ENCODE results near the gene PIK3C2B. TPM values are rescaled to one million over a fixed set of nuclear protein-coding genes. Genes with fewer than 3 reads are reported as not detected.

The PIK3C2B gene
- total and polyA plus RNA-seq, 2 of the 8 experiments (the other 6 are each of a cell fraction or from before 2014, with no cell fraction given), result 20.4 to 36.7 TPM

GRCh38 chr1:204530932-204531331, 36.3 kb upstream of the PIK3C2B start:
- Histone ChIP-seq H2BK15ac (ENCODE audit: low read length) (no peak overlapping the region), H2AK5ac (ENCODE audit: low read depth, low read length) (no peak overlapping the region), H3K36me3 (ENCODE audit: control insufficient read depth in 2 of 4, insufficient read depth in 4 of 4, low read length in 3 of 4) (peaks cover 26 to 62% (median 31%) of the 10 kb centered on the region in 4 experiments), H4K20me1 (replicated peaks in 1 of 2; ENCODE audit: control insufficient read depth in 1 of 2, insufficient read depth in 2 of 2, low read length in 2 of 2) (peaks cover 0 to 4% of the 10 kb centered on the region in 2 experiments), H2BK5ac (ENCODE audit: low read depth, low read length) (no peak overlapping the region), H4K8ac (ENCODE audit: extremely low read depth, insufficient read depth, low read length) (no peak overlapping the region), H4K5ac (ENCODE audit: insufficient read length, low read depth, low read length) (no peak overlapping the region), H3K23ac (ENCODE audit: insufficient read length) (no peak overlapping the region), H3K4ac (replicated peaks; ENCODE audit: insufficient read length, low read depth, low read length) (no peak overlapping the region), H3K9ac (replicated peaks in 1 of 4; ENCODE audit: extremely low read depth in 1 of 4, low read depth in 3 of 4, low read length in 3 of 4) (no peak overlapping the region), H3K4me2 (ENCODE audit: insufficient read depth in 1 of 2, low read depth in 2 of 2, low read length in 2 of 2) (no peak overlapping the region), H2BK120ac (replicated peaks; ENCODE audit: low read depth, low read length) (no peak overlapping the region), H3K9me3 (ENCODE audit: insufficient read depth in 2 of 2, low read depth in 1 of 2, low read length in 1 of 2) (no peaks in the 10 kb centered on the region), H2AFZ (ENCODE audit: low read length) (no peak overlapping the region), H4K91ac (replicated peaks; ENCODE audit: insufficient read length, low read length) (no peak overlapping the region), H2BK12ac (ENCODE audit: low read depth, low read length) (no peak overlapping the region), H3K27ac (ENCODE audit: low read depth, low read length) (no peak overlapping the region), H3K56ac (replicated peaks; ENCODE audit: insufficient read length, low read depth, low read length) (no peak overlapping the region), H3K18ac (ENCODE audit: extremely low read depth, low read length) (no peak overlapping the region), H3K4me1 (replicated peaks in 1 of 4; ENCODE audit: control insufficient read depth in 3 of 4, insufficient read depth in 4 of 4, low read length in 3 of 4) (no peaks in the 10 kb centered on the region), H3K14ac (ENCODE audit: insufficient read length) (no peak overlapping the region), H3K79me1 (ENCODE audit: low read depth, low read length) (no peaks in the 10 kb centered on the region), H3K4me3 (ENCODE audit: extremely low read depth in 1 of 4, insufficient read depth in 2 of 4, low read depth in 3 of 4, low read length in 4 of 4) (no peak overlapping the region), H2BK20ac (ENCODE audit: low read length) (no peak overlapping the region), H3K27me3 (replicated peaks in 1 of 4; ENCODE audit: control insufficient read depth in 3 of 4, extremely low read depth in 1 of 4, insufficient read depth in 3 of 4, low read length in 3 of 4) (no peaks in the 10 kb centered on the region), H3K79me2 (ENCODE audit: control insufficient read depth in 1 of 2, insufficient read depth in 2 of 2, low read length in 2 of 2) (no peaks in the 10 kb centered on the region), H3K23me2 (ENCODE audit: low read depth, low read length) (no peaks in the 10 kb centered on the region)
- POLR2A ChIA-PET (ENCODE audit: partially characterized antibody), result interaction anchor here (0.8 kb wide), 1 partner anchor 8 kb away, joined by 3 read pairs; no protein-coding TSS in a partner anchor
- CTCF ChIA-PET (ENCODE audit: partially characterized antibody), result interaction anchor here (0.9 to 2.6 kb wide), 3 partner anchors 9 to 35 kb away, joined by 3 to 8 read pairs (median 4); no protein-coding TSS in a partner anchor
- TF ChIP-seq YY1 (IDR thresholded peaks at IDR 0.05; ENCODE audit: low read depth, low read length), result no peak
- DNase-seq (ENCODE audit: low read depth in 1 of 2, low spot score in 2 of 2) (no peak), FAIRE-seq (no peak)
- WGBS, 2 experiments (ENCODE audit: extremely low coverage in 1 of 2, insufficient coverage in 1 of 2, insufficient read length in 1 of 2, insufficient replicate concordance in 2 of 2, low coverage in 1 of 2, low lambda C conversion rate in 2 of 2, missing lambda C conversion rate in 1 of 2), result 91% methylated on average over 1 of the region's 1 CpG; no CpG with 5 or more reads in 1 of the 2 experiments
